ENCODE data around the gene LSM7. TPM values are rescaled to one million over a fixed set of nuclear protein-coding genes. Genes with fewer than 3 reads are reported as not detected.

The LSM7 gene
- total RNA-seq, 1 donor from 2014 or later = 144 TPM

DNA sequence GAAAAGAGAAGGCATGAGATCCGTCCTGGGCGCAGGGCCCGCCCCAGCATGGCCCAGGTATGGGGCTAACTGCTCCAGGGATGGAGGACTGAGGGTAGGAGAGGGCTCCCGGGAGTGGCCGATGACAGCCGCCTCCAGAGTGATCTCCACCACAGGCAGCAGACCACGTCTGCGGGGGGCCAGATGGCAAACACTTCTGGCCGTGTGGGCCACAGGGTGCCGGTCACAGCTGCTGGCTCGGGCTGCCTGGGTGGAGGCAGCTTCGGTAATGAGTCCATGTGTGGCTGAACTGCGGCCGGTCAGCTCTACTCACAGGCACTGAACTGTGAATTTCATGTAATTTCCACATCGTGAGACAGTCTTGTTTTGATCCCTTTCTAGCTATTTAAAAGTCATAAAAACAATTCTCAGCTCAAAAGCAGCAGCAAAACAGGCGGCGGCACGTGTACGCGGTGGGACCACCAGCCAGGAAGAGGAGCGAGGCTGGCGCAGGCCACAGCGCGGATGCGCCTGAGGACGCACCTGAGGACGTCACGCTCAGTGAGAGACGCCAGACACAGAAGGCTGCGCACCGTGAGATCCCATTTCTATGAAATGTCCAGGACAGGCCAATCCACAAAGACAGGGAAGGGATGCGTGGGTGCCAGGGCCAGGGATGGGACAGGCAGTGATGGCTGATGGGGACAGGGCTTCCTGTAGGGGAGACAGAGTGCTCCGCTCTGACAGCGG, 4.0 kb downstream of the LSM7 start:
- Histone ChIP-seq H3K36me3 (ENCODE audit: control insufficient read depth, insufficient read depth, low read length) (no peaks in the 10 kb centered on the region), H3K27me3 (ENCODE audit: control insufficient read depth, insufficient read depth, low read length) (no peaks in the 10 kb centered on the region), H3K4me3 (ENCODE audit: low read depth, low read length) (no peak overlapping the region)
- TF ChIP-seq, protein P1, sequence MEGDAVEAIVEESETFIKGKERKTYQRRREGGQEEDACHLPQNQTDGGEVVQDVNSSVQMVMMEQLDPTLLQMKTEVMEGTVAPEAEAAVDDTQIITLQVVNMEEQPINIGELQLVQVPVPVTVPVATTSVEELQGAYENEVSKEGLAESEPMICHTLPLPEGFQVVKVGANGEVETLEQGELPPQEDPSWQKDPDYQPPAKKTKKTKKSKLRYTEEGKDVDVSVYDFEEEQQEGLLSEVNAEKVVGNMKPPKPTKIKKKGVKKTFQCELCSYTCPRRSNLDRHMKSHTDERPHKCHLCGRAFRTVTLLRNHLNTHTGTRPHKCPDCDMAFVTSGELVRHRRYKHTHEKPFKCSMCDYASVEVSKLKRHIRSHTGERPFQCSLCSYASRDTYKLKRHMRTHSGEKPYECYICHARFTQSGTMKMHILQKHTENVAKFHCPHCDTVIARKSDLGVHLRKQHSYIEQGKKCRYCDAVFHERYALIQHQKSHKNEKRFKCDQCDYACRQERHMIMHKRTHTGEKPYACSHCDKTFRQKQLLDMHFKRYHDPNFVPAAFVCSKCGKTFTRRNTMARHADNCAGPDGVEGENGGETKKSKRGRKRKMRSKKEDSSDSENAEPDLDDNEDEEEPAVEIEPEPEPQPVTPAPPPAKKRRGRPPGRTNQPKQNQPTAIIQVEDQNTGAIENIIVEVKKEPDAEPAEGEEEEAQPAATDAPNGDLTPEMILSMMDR (IDR thresholded peaks at IDR 0.05; ENCODE audit: insufficient read depth, low read length, poor library complexity, severe bottlenecking) = no peak
- no peak for DNase-seq (ENCODE audit: low read depth)

DNA sequence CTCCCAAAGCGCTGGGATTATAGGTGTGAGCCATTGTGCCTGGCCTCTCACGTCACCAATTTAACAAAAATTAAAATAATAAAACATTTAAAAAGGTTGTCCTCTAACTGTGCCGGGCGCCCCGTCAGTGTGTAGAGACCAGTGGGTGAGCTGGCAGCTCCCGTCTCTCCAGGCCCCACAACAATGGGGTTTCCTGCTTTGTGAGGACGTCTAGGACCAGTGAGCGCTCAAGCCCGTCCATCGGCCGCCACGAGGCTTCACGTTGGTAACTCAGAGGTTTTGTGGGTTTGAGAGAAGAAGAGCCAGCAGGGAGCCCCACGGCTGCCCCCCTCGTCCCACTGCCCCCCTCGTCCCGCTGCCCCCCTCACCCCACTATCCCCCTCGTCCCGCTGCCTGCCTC, 4.7 kb downstream of the LSM7 start:
- TF ChIP-seq, protein P1 (IDR thresholded peaks at IDR 0.05; ENCODE audit: insufficient read depth, low read length, poor library complexity, severe bottlenecking) = no peak
- no peak for DNase-seq (ENCODE audit: low read depth)
- H3K36me3 ChIP-seq (ENCODE audit: control insufficient read depth, insufficient read depth, low read length) = no peaks in the 10 kb centered on the region
- no peak overlapping the region for H3K4me3 ChIP-seq (ENCODE audit: low read depth, low read length)
- H3K27me3 ChIP-seq (ENCODE audit: control insufficient read depth, insufficient read depth, low read length) = no peaks in the 10 kb centered on the region

DNA sequence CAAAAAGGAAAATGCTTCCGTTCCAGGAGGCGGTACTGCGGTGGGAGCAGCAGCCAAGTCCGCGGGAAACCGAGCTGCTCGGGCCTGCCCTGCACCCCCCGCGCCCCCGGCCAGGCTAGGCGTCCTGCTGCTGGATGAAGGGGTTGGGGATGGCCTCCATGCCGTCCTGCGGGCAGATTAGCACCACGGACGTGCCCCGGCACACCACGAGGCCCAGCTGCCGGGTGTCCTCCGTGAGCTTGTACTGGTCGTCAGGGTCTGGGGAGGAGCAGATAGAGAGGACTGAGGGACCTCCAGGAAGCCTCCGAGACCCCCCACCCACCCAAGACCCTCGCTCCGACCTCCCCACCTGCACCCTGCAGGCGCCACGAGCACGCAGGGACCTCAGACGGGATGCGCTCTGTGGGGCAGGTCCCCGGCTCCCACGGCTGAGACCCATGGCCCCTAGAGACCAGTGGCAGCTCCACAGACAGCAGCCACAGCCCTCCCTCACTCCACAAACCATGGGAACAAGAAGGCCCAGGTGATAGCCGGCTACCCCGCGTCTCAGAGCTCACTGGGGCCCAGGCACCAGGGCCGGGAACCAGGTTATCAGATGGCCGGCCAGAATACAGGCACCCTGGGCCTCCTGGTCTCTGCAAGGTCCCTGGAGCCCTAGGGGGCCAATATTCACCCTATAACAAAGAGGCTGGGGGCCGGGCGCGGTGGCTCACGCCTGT, 6.7 kb downstream of the LSM7 start:
- H3K36me3 ChIP-seq (ENCODE audit: control insufficient read depth, insufficient read depth, low read length) = no peaks in the 10 kb centered on the region
- TF ChIP-seq, protein P1 (IDR thresholded peaks at IDR 0.05; ENCODE audit: insufficient read depth, low read length, poor library complexity, severe bottlenecking) = no peak
- peaks cover 3% of the 10 kb centered on the region for H3K27me3 ChIP-seq (ENCODE audit: control insufficient read depth, insufficient read depth, low read length)
- no peak overlapping the region for H3K4me3 ChIP-seq (ENCODE audit: low read depth, low read length)
- no peak for DNase-seq (ENCODE audit: low read depth)

DNA sequence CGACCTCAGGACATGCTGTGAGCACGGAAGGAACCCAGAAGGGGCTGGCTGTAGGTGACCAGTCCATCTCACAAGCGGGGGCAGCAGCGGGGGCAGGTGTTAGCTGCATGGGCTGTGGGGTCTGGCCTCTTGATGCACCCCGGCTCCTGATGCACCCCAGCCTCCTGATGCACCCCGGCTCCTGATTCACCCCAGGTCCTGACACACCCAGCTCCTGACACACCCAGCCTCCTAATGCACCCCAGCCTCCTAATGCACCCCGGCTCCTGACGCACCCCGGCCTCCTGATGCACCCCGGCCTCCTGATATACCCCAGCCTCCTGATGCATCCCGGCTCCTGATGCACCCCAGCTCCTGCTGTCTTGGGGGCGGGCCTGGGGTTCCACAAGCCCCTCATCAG, 7.4 kb downstream of the LSM7 start:
- peaks cover 3% of the 10 kb centered on the region for H3K27me3 ChIP-seq (ENCODE audit: control insufficient read depth, insufficient read depth, low read length)
- H3K36me3 ChIP-seq (ENCODE audit: control insufficient read depth, insufficient read depth, low read length) = no peaks in the 10 kb centered on the region
- no peak overlapping the region for H3K4me3 ChIP-seq (ENCODE audit: low read depth, low read length)
- TF ChIP-seq, protein P1 (IDR thresholded peaks at IDR 0.05; ENCODE audit: insufficient read depth, low read length, poor library complexity, severe bottlenecking) = no peak
- DNase-seq (ENCODE audit: low read depth) = no peak

DNA sequence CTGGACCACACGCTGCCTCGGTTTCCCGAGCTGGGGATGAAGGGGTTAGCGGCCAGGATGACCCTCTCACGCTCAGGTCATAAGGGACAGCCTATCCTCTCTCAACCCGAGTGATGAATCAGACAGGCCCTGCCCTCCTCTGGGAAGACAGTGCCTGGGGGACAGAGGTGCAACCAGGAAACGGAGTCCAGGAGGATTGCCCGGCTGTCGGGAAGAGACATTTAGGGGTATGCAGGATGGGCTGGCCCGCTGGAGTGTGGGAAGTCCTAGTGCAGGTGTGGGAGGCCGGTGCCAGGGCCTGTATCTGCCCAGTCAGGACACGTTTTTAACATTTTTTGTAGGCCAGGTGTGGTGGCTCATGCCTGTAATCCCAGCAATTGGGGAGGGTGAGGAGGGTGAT, 8.3 kb downstream of the LSM7 start:
- TF ChIP-seq, protein P1 (IDR thresholded peaks at IDR 0.05; ENCODE audit: insufficient read depth, low read length, poor library complexity, severe bottlenecking) = no peak
- H3K4me3 ChIP-seq (ENCODE audit: low read depth, low read length) = no peak overlapping the region
- DNase-seq (ENCODE audit: low read depth) = no peak
- no peaks in the 10 kb centered on the region for H3K36me3 ChIP-seq (ENCODE audit: control insufficient read depth, insufficient read depth, low read length)
- H3K27me3 ChIP-seq (ENCODE audit: control insufficient read depth, insufficient read depth, low read length) = peaks cover 3% of the 10 kb centered on the region
